Endothelial cell of umbilical vein (primary cell): ENCODE data around the gene NINJ2. TPM values are rescaled to one million over a fixed set of nuclear protein-coding genes. Genes with fewer than 3 reads are reported as not detected.

Experiments
- BruUV-seq: library from RNA; stranded (reverse); fragments of 400-500 nt; replicated peaks from 2 replicates; lab custom pipeline; 2021; lab: Mats Ljungman, UMichigan
- CTCF ChIA-PET: fragments of 300-600, 350-600 bp; sonication (Branson Sonifier 250); formaldehyde crosslinking; loops from one replicate; lab custom pipeline; 2021; ENCODE audit warnings: antibody characterized with exemption, inconsistent platforms; lab: Charles Lee
- POLR2A ChIA-PET: fragments of 300-600, 350-600 bp; sonication (Branson Sonifier 250); formaldehyde crosslinking; loops from one replicate; lab custom pipeline; 2021; ENCODE audit warnings: antibody characterized with exemption, inconsistent platforms; lab: Charles Lee
- DNase-seq: peaks from one replicate; pipeline ENCODE4 v3.0.0-alpha.2; 2011; ENCODE audit warnings: low read depth, low spot score
- FAIRE-seq: peaks from 2 replicates; lab custom pipeline; 2011; peaks lifted over from hg19 to GRCh38; lab: Jason Lieb, UNC
- H2AFZ ChIP-seq: 2 replicates; pipeline ENCODE4 v1.6.0; 2012; ENCODE audit warnings: low read depth, low read length, control low read depth, inconsistent platforms
- H3K27ac ChIP-seq: 2 replicates; pipeline ENCODE4 v1.5.1; 2011; ENCODE audit warnings: low read depth, mild to moderate bottlenecking, control low read depth, low read length, moderate library complexity; ENCODE audit not compliant: insufficient read depth
- H3K27me3 ChIP-seq, 2 experiments: 2 replicates each; pipeline versions ENCODE4 v1.6.0 to v1.6.1; 2011; ENCODE audit warnings: low read length in 2 of 2, mixed read lengths in 1 of 2; ENCODE audit not compliant: control insufficient read depth in 2 of 2, insufficient read depth in 2 of 2
- H3K36me3 ChIP-seq, 2 experiments: 2 replicates in 1 of 2; 3 replicates in 1 of 2; pipeline ENCODE4 v1.5.1; 2011; ENCODE audit warnings: low read length in 2 of 2, mild to moderate bottlenecking in 1 of 2, moderate library complexity in 1 of 2; ENCODE audit not compliant: control insufficient read depth in 2 of 2, insufficient read depth in 2 of 2; ENCODE audit errors: extremely low read depth in 1 of 2
- H3K4me1 ChIP-seq: 3 replicates; pipeline ENCODE4 v1.5.1; 2011; ENCODE audit warnings: mild to moderate bottlenecking, low read length; ENCODE audit not compliant: control insufficient read depth, insufficient read depth; ENCODE audit errors: extremely low read depth
- H3K4me2 ChIP-seq: 2 replicates; pipeline ENCODE4 v1.6.1; 2011; ENCODE audit warnings: low read length, control low read depth, mixed read lengths; ENCODE audit not compliant: insufficient read depth
- H3K4me3 ChIP-seq, 3 experiments: fragments of 200-600 bp in 1 of 3; sonication (generic), shearing (Covaris generic) in 1 of 3; replicated peaks in 1 of 3; 2 replicates each; pipeline ENCODE4 v1.5.1; 2011 to 2016; ENCODE audit warnings: control low read depth in 3 of 3, low read length in 3 of 3, mild to moderate bottlenecking in 2 of 3, inconsistent platforms in 1 of 3, low read depth in 1 of 3, moderate library complexity in 1 of 3; ENCODE audit not compliant: insufficient read depth in 1 of 3
- H3K79me2 ChIP-seq: 2 replicates; pipeline ENCODE4 v1.6.0; 2012; ENCODE audit warnings: low read length, inconsistent platforms; ENCODE audit not compliant: control insufficient read depth, insufficient read depth
- H3K9ac ChIP-seq: replicated peaks from 2 replicates; pipeline ENCODE3; 2011; ENCODE audit warnings: low read length, control low read depth; ENCODE audit not compliant: insufficient read depth; ENCODE audit errors: extremely low read depth
- H3K9me1 ChIP-seq: replicated peaks from 3 replicates; pipeline ENCODE4 v1.6.0; 2011; ENCODE audit warnings: mild to moderate bottlenecking, low read length; ENCODE audit not compliant: control insufficient read depth, insufficient read depth; ENCODE audit errors: extremely low read depth
- H3K9me3 ChIP-seq: replicated peaks from 2 replicates; pipeline ENCODE4 v1.5.1; 2012; ENCODE audit warnings: low read length, inconsistent platforms; ENCODE audit not compliant: control insufficient read depth, insufficient read depth
- H4K20me1 ChIP-seq: replicated peaks from 2 replicates; pipeline ENCODE3; 2011; ENCODE audit warnings: mild to moderate bottlenecking, low read length; ENCODE audit not compliant: control insufficient read depth, insufficient read depth; ENCODE audit errors: extremely low read depth
- EZH2 ChIP-seq: IDR thresholded peaks from 2 replicates; pipeline ENCODE4 v1.6.1; 2012; ENCODE audit warnings: borderline replicate concordance, low read depth, mild to moderate bottlenecking, moderate library complexity, low read length, inconsistent platforms; ENCODE audit not compliant: severe bottlenecking
- FOS ChIP-seq: IDR thresholded peaks from 2 replicates; pipeline ENCODE4 v1.6.1; 2011; ENCODE audit warnings: mild to moderate bottlenecking, low read length, moderate library complexity, borderline replicate concordance; ENCODE audit not compliant: insufficient read depth
- GATA2 ChIP-seq: IDR thresholded peaks from 2 replicates; pipeline ENCODE4 v1.7.0; 2011; ENCODE audit warnings: low read depth, mild to moderate bottlenecking, moderate library complexity, mixed read lengths, low read length; ENCODE audit not compliant: insufficient read length, insufficient read depth
- JUN ChIP-seq: IDR thresholded peaks from 2 replicates; pipeline ENCODE4 v1.6.1; 2011; ENCODE audit warnings: borderline replicate concordance, low read depth; ENCODE audit not compliant: insufficient read length, insufficient read depth
- MYC ChIP-seq: IDR thresholded peaks from one replicate; pipeline ENCODE4 v1.6.1; 2011; ENCODE audit warnings: mild to moderate bottlenecking, low read depth, low read length
- POLR2A ChIP-seq: IDR thresholded peaks from 2 replicates; pipeline ENCODE4 v1.6.1; 2012; ENCODE audit warnings: low read depth, mild to moderate bottlenecking, control low read depth, low read length
- POLR2AphosphoS5 ChIP-seq: IDR thresholded peaks from 2 replicates; pipeline ENCODE4 v1.6.1; 2012; ENCODE audit warnings: low read depth, mild to moderate bottlenecking, control low read depth, low read length, moderate library complexity; ENCODE audit not compliant: insufficient read depth
- dilution Hi-C: fragments of 300-500 bp; cut with MboI; formaldehyde crosslinking; loops from one replicate; pipeline ENCODE4 v1.15.0; 2019; ENCODE audit warnings: low sequenced_read_pairs; ENCODE audit not compliant: extremely low pct_ligation_motif_present
- intact Hi-C: fragments of 100-400 bp; cut with micrococcal nuclease; formaldehyde crosslinking; loops from one replicate; pipeline ENCODE4 v1.10.0; 2022
- polyA plus RNA-seq, 4 experiments: library from polyadenylated mRNA; depleted of rRNA in 3 of 4; stranded (reverse) in 3 of 4; unstranded in 1 of 4; fragments of >200 nt; gene quantifications; 2 replicates each; pipeline versions ENCODE4 v1.2.1 to v1.2.3, GENCODE V29; 2011 to 2012; ENCODE audit warnings: missing spikeins in 1 of 4
- total RNA-seq: library from RNA; stranded (reverse); gene quantifications from 2 replicates; pipeline ENCODE4 v1.2.3, GENCODE V29; 2021
- TF ChIP-seq, protein P1 (sequence below), 2 donors: IDR thresholded peaks; 1 replicate in 1 of 2; 2 replicates in 1 of 2; pipeline ENCODE4 v1.5.1; 2011; ENCODE audit warnings: low read length in 2 of 2, mild to moderate bottlenecking in 2 of 2, moderate library complexity in 2 of 2, control low read depth in 1 of 2, inconsistent platforms in 1 of 2, low read depth in 1 of 2; ENCODE audit not compliant: insufficient read depth in 1 of 2; ENCODE audit errors: extremely low read depth in 1 of 2
- TF ChIP-seq, protein P2 (sequence below): IDR thresholded peaks from 2 replicates; pipeline ENCODE4 v1.6.1; 2011; ENCODE audit not compliant: insufficient read depth, insufficient read length

Gene NINJ2
- total and polyA plus RNA-seq, 2 donors (not counting 3 experiments of a cell fraction or from before 2014, with no cell fraction given): 0.75 to 4.4 TPM

DNA sequence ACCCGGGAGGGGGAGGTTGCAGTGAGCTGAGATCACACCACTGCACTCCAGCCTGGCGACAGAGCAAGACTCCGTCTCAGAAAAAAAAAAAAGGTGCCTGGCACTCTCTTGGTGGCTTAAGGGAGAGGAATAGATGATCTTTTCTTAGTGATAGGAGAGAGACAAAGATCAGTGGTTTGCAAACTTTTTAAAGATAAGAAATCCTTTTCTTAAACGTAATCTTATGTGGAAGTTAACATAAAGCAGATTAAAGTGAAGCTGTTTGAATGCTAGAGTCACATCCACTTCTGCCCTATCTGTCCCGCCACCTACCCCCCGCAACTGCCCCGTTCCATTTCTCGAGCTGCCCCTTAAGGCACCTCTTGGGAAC is 6.3 kb upstream of the NINJ2 start:
- no peak overlapping the region for H2AFZ ChIP-seq
- intact Hi-C loops (no loop called here), dilution Hi-C loops (no loop called here)
- H3K9me3 ChIP-seq: no peaks in the 10 kb centered on the region
- peaks cover 0 to 2% of the 10 kb centered on the region in 2 experiments for H3K27me3 ChIP-seq
- H3K9ac ChIP-seq: no peak overlapping the region
- CTCF ChIA-PET: interaction anchor here (1.0 to 1.4 kb wide), 3 partner anchors 69 to 93 kb away, joined by 3 to 6 read pairs (median 4); no protein-coding TSS in a partner anchor
- H3K4me3 ChIP-seq: no peak overlapping the region
- no peak overlapping the region for H3K4me2 ChIP-seq
- no peak for DNase-seq
- H4K20me1 ChIP-seq: no peaks in the 10 kb centered on the region
- BruUV-seq: no TSS peak
- FAIRE-seq: no peak
- no peaks in the 10 kb centered on the region for H3K36me3 ChIP-seq
- H3K4me1 ChIP-seq: peaks cover 6% of the 10 kb centered on the region
- TF ChIP-seq JUN: no peak
- TF ChIP-seq POLR2A: no peak
- no peak for TF ChIP-seq MYC
- no peak for TF ChIP-seq FOS
- TF ChIP-seq, protein P1, sequence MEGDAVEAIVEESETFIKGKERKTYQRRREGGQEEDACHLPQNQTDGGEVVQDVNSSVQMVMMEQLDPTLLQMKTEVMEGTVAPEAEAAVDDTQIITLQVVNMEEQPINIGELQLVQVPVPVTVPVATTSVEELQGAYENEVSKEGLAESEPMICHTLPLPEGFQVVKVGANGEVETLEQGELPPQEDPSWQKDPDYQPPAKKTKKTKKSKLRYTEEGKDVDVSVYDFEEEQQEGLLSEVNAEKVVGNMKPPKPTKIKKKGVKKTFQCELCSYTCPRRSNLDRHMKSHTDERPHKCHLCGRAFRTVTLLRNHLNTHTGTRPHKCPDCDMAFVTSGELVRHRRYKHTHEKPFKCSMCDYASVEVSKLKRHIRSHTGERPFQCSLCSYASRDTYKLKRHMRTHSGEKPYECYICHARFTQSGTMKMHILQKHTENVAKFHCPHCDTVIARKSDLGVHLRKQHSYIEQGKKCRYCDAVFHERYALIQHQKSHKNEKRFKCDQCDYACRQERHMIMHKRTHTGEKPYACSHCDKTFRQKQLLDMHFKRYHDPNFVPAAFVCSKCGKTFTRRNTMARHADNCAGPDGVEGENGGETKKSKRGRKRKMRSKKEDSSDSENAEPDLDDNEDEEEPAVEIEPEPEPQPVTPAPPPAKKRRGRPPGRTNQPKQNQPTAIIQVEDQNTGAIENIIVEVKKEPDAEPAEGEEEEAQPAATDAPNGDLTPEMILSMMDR (IDR thresholded peaks at IDR 0.05; ENCODE audit: extremely low read depth in 1 of 2, insufficient read depth in 1 of 2, low read depth in 1 of 2, low read length in 2 of 2): no peak
- no peak for TF ChIP-seq EZH2
- no peak for TF ChIP-seq GATA2
- TF ChIP-seq, protein P2, sequence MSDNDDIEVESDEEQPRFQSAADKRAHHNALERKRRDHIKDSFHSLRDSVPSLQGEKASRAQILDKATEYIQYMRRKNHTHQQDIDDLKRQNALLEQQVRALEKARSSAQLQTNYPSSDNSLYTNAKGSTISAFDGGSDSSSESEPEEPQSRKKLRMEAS: no peak
- no peak for TF ChIP-seq POLR2AphosphoS5
- no peaks in the 10 kb centered on the region for H3K79me2 ChIP-seq
- H3K9me1 ChIP-seq: no peaks in the 10 kb centered on the region
- no peak overlapping the region for H3K27ac ChIP-seq
- POLR2A ChIA-PET: no interaction called here
